K562 (cell line): ENCODE results near the gene AP1M2. TPM values are rescaled to one million over a fixed set of nuclear protein-coding genes. Genes with fewer than 3 reads are reported as not detected.
A peak's percentile ranks its signal among the peaks of the same experiment; 100 is the strongest.

Experiments
- ATAC-seq: fragments of 200-7000 bp; cut with Tn5 transposase; 3 replicates; pipeline ENCODE4 v1.9.1; 2020; ENCODE audit warnings: moderate library complexity
- BruUV-seq: library from RNA; stranded (reverse); fragments of 400-500 nt; replicated peaks from 2 replicates; lab custom pipeline; 2021; lab: Mats Ljungman, UMichigan
- CTCF ChIA-PET: fragments of 300-600 bp; formaldehyde crosslinking; extraction: SDS; loops from one replicate; lab custom pipeline; 2021; ENCODE audit warnings: low intra/inter-chr PET ratio; lab: Yijun Ruan, JAX
- POLR2A ChIA-PET: fragments of 300-600, 350-650 bp; sonication (Branson Sonifier 250); formaldehyde crosslinking; extraction: SDS; loops from one replicate; lab custom pipeline; 2021; ENCODE audit warnings: antibody characterized with exemption, inconsistent platforms; lab: Yijun Ruan, JAX
- DNase-seq, 4 experiments: peaks; one replicate each; pipeline versions ENCODE4 v3.0.0 to v3.0.0-alpha.2; 2011 to 2018; ENCODE audit warnings: low spot score in 3 of 4, mixed read lengths in 3 of 4; ENCODE audit errors: extremely low read depth in 1 of 4
- FAIRE-seq: peaks from 2 replicates; lab custom pipeline; 2011; peaks lifted over from hg19 to GRCh38; lab: Jason Lieb, UNC
- H2AFZ ChIP-seq: 2 replicates; pipeline ENCODE4 v1.6.0; 2011; ENCODE audit warnings: low read depth, low read length, control low read depth, inconsistent platforms
- H3K27ac ChIP-seq: fragments of 200-600 bp; 3 replicates; pipeline ENCODE4 v1.8.0; 2011; ENCODE audit warnings: low read depth, mild to moderate bottlenecking, control low read depth, inconsistent platforms, low read length, moderate library complexity, mixed read lengths; ENCODE audit errors: extremely low read depth
- H3K27me3 ChIP-seq, 2 experiments: fragments of 300-600 bp in 1 of 2; 2 replicates in 1 of 2; 3 replicates in 1 of 2; pipeline versions ENCODE4 v1.6.0 to v1.8.0; 2011; ENCODE audit warnings: inconsistent platforms in 2 of 2, low read length in 2 of 2, mild to moderate bottlenecking in 1 of 2, mixed read lengths in 1 of 2, moderate library complexity in 1 of 2; ENCODE audit not compliant: control insufficient read depth in 2 of 2, insufficient read depth in 2 of 2
- H3K36me3 ChIP-seq: fragments of 300-600 bp; 3 replicates; pipeline ENCODE4 v1.8.0; 2011; ENCODE audit warnings: mild to moderate bottlenecking, low read length, inconsistent platforms; ENCODE audit not compliant: control insufficient read depth, insufficient read depth
- H3K4me1 ChIP-seq, 2 experiments: fragments of 200-600 bp in 1 of 2; replicated peaks in 1 of 2; 2 replicates in 1 of 2; 3 replicates in 1 of 2; pipeline versions ENCODE4 v1.5.1 to v1.8.0; 2011; ENCODE audit warnings: inconsistent platforms in 2 of 2, low read length in 2 of 2, mild to moderate bottlenecking in 1 of 2, mixed read lengths in 1 of 2, moderate library complexity in 1 of 2; ENCODE audit not compliant: control insufficient read depth in 2 of 2, insufficient read depth in 2 of 2
- H3K4me2 ChIP-seq: 2 replicates; pipeline ENCODE4 v1.6.1; 2011; ENCODE audit warnings: low read length, control low read depth, inconsistent platforms, mixed read lengths; ENCODE audit not compliant: insufficient read depth
- H3K4me3 ChIP-seq: fragments of 200-600 bp; sonication (generic), shearing (Covaris generic); 2 replicates; pipeline ENCODE4 v1.5.1; 2016; ENCODE audit warnings: control low read depth, inconsistent platforms
- H3K79me2 ChIP-seq: fragments of 200-600 bp; 3 replicates; pipeline ENCODE4 v1.8.0; 2011; ENCODE audit warnings: low read length, inconsistent platforms; ENCODE audit not compliant: control insufficient read depth, insufficient read depth
- H3K9ac ChIP-seq, 2 experiments: 2 replicates each; pipeline versions ENCODE4 v1.6.0 to v1.6.1; 2011; ENCODE audit warnings: low read depth in 2 of 2, low read length in 2 of 2, control low read depth in 1 of 2, inconsistent platforms in 1 of 2, mild to moderate bottlenecking in 1 of 2, mixed read lengths in 1 of 2; ENCODE audit not compliant: insufficient read depth in 1 of 2
- H3K9me1 ChIP-seq: one replicate; pipeline ENCODE4 v1.6.0; 2011; ENCODE audit warnings: inconsistent platforms, mild to moderate bottlenecking, low read length, moderate library complexity; ENCODE audit not compliant: control insufficient read depth, insufficient read depth
- H3K9me3 ChIP-seq: replicated peaks from 2 replicates; pipeline ENCODE4 v1.5.1; 2011; ENCODE audit warnings: low read depth, low read length, inconsistent platforms; ENCODE audit not compliant: control insufficient read depth, insufficient read depth
- H4K20me1 ChIP-seq: replicated peaks from 2 replicates; pipeline ENCODE4 v1.6.1; 2011; ENCODE audit warnings: low read length, inconsistent platforms, mixed read lengths; ENCODE audit not compliant: control insufficient read depth, insufficient read depth
- HMGN3 ChIP-seq: IDR thresholded peaks from 2 replicates; pipeline ENCODE4 v1.6.1; 2011; ENCODE audit warnings: borderline replicate concordance, low read depth, mild to moderate bottlenecking, mixed read lengths, low read length; ENCODE audit not compliant: insufficient read length; ENCODE audit errors: extremely low read depth
- KLF13 ChIP-seq: fragments of 450-650 bp; IDR thresholded peaks from 2 replicates; pipeline ENCODE4 v1.6.1; 2016; ENCODE audit warnings: missing genetic modification characterization, low read depth, mild to moderate bottlenecking, missing compliant biosample characterization, moderate library complexity, borderline replicate concordance
- MED1 ChIP-seq: sonication (generic); formaldehyde crosslinking; IDR thresholded peaks from 2 replicates; pipeline ENCODE4 v1.8.1; 2023; ENCODE audit warnings: missing genetic modification reagents, borderline replicate concordance
- NBN ChIP-seq: fragments of 450-650 bp; IDR thresholded peaks from 2 replicates; pipeline ENCODE4 v1.6.1; 2016; ENCODE audit warnings: low read depth, mild to moderate bottlenecking
- PTTG1 ChIP-seq: fragments of 450-650 bp; IDR thresholded peaks from 2 replicates; pipeline ENCODE4 v1.6.1; 2016; ENCODE audit warnings: low read depth, mild to moderate bottlenecking, missing genetic modification characterization, missing compliant biosample characterization
- TAF15 ChIP-seq: fragments of 200-400 bp; formaldehyde crosslinking; IDR thresholded peaks from 2 replicates; pipeline ENCODE4 v1.6.1; 2017; ENCODE audit warnings: mild to moderate bottlenecking, low read depth, low read length, moderate library complexity
- YY1 ChIP-seq, 3 experiments: IDR thresholded peaks; 2 replicates each; pipeline ENCODE4 v1.6.1; 2011; ENCODE audit warnings: low read length in 2 of 3, mild to moderate bottlenecking in 2 of 3, moderate library complexity in 2 of 3, borderline replicate concordance in 1 of 3, control low read depth in 1 of 3, low read depth in 1 of 3; ENCODE audit not compliant: insufficient read depth in 3 of 3, insufficient replicate concordance in 2 of 3, control insufficient read depth in 1 of 3, insufficient read length in 1 of 3; ENCODE audit errors: extremely low read depth in 1 of 3
- ZC3H11A ChIP-seq: IDR thresholded peaks from 2 replicates; pipeline ENCODE4 v1.6.1; 2012; ENCODE audit warnings: low read depth, low read length, improper control_type of control experiment
- ZNF124 ChIP-seq: sonication (generic); formaldehyde crosslinking; IDR thresholded peaks from 2 replicates; pipeline ENCODE4 v1.8.1; 2022; ENCODE audit warnings: missing genetic modification reagents
- ZZZ3 ChIP-seq: fragments of 450-650 bp; IDR thresholded peaks from 2 replicates; pipeline ENCODE4 v1.6.1; 2016; ENCODE audit warnings: antibody characterized with exemption, mild to moderate bottlenecking, moderate library complexity
- WGBS: fragments of 100-300 bp; shearing (Covaris generic); methylation state at CpG from one replicate; pipeline ENCODE4 v1.1.6; 2016; ENCODE audit warnings: low coverage, mixed read lengths; ENCODE audit not compliant: insufficient coverage; ENCODE audit errors: missing lambda C conversion rate; 5-methylcytosine and 5-hydroxymethylcytosine counted together
- in situ Hi-C: fragments of 300-500 bp; cut with MboI; formaldehyde crosslinking; loops from 4 replicates; pipeline ENCODE4 v1.15.0; 2018; ENCODE audit warnings: inconsistent platforms, mixed read lengths
- intact Hi-C: fragments of 100-400 bp; cut with micrococcal nuclease; formaldehyde crosslinking; loops from 2 replicates; pipeline ENCODE4 v1.14.2; 2022
- polyA plus RNA-seq, 8 experiments: library from polyadenylated mRNA; depleted of rRNA in 4 of 8; stranded (reverse) in 5 of 8; unstranded in 3 of 8; fragments of >200 nt; fragmentation: Nextera tagmentation in 2 of 8; fragmentation: Illumina TruSeq in 1 of 8; extraction: Ambion mirVana in 2 of 8; extraction: Trizol in 1 of 8; gene quantifications; 2 replicates each; pipeline versions ENCODE4 v1.2.1 to v1.2.3, GENCODE V29; 2011 to 2014; ENCODE audit warnings: inconsistent platforms in 1 of 8, missing spikeins in 1 of 8
- total RNA-seq, 7 experiments: library from RNA; depleted of rRNA in 6 of 7; stranded (reverse); fragments of >200 nt in 6 of 7; fragmentation: Illumina TruSeq in 2 of 7; extraction: Trizol in 2 of 7; gene quantifications; 2 replicates each; pipeline versions ENCODE4 v1.2.1 to v1.2.3, GENCODE V29; 2011 to 2021; ENCODE audit warnings: low replicate concordance in 1 of 7
- TF ChIP-seq, protein P1 (sequence below): sonication (generic); formaldehyde crosslinking; IDR thresholded peaks from 2 replicates; pipeline ENCODE4 v1.8.1; 2023; ENCODE audit warnings: mild to moderate bottlenecking, missing genetic modification reagents
- TF ChIP-seq, protein P2 (sequence below): sonication (generic); formaldehyde crosslinking; IDR thresholded peaks from 2 replicates; pipeline ENCODE4 v1.8.1; 2023; ENCODE audit warnings: mild to moderate bottlenecking, missing genetic modification reagents
- TF ChIP-seq, protein P3 (sequence below): fragments of 250-450 bp; sonication (Bioruptor Pico); IDR thresholded peaks from 2 replicates; pipeline ENCODE4 v1.5.0; 2020; ENCODE audit warnings: mild to moderate bottlenecking, borderline replicate concordance

AP1M2 gene
- total and polyA plus RNA-seq, 9 of the 15 experiments (the other 6 are each of a cell fraction or from before 2014, with no cell fraction given): 0.33 to 1.4 (median 0.89) TPM; not detected in 1

DNA sequence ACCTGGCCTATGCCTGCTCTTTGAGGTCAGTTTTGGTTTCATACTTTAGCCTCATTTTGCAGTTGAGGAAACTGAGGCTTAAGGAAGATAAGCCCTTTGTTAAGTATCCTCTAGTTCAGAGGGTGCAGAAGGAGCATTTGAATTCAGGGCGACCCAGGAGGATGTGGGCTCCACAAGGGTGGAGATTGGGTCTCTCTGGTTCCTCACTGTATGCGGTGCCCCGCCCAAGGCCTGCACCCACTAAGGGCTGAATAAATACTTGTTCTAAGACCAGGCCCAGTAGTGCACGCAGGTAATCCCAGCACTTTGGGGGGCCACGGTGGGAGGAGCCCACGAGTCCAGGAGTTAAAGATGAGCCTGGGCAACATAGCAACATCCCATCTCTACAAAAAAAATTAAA, 37.5 kb upstream of the AP1M2 start:
- FAIRE-seq: no peak
- peak in 1 of 4 experiments; percentile 5 for DNase-seq
- CTCF ChIA-PET: no interaction called here
- no peak overlapping the region for H3K27ac ChIP-seq
- peaks cover 3% of the 10 kb centered on the region for H3K9me1 ChIP-seq
- in situ Hi-C loops: no loop called here
- no peaks in the 10 kb centered on the region for H4K20me1 ChIP-seq
- H2AFZ ChIP-seq: no peak overlapping the region
- H3K4me3 ChIP-seq: no peak overlapping the region
- no peak overlapping the region for H3K4me2 ChIP-seq
- no TSS peak for BruUV-seq
- intact Hi-C loops: no loop called here
- peaks cover 8% of the 10 kb centered on the region; the same call in 2 of the 3 replicates for H3K36me3 ChIP-seq
- POLR2A ChIA-PET: interaction anchor here (0.7 kb wide), 1 partner anchor 31 kb away, joined by 3 read pairs; no protein-coding TSS in a partner anchor
- ATAC-seq: no peak
- 73% methylated on average over 6 of the region's 6 CpGs for WGBS
- H3K4me1 ChIP-seq: peaks cover 6 to 20% of the 10 kb centered on the region in 2 experiments; a peak in 4 of 5 replicates
- H3K9ac ChIP-seq: no peak overlapping the region
- H3K79me2 ChIP-seq: no peaks in the 10 kb centered on the region
- H3K27me3 ChIP-seq: no peaks in the 10 kb centered on the region
- no peaks in the 10 kb centered on the region for H3K9me3 ChIP-seq
- no peak for TF ChIP-seq ZC3H11A
- TF ChIP-seq, protein P1, sequence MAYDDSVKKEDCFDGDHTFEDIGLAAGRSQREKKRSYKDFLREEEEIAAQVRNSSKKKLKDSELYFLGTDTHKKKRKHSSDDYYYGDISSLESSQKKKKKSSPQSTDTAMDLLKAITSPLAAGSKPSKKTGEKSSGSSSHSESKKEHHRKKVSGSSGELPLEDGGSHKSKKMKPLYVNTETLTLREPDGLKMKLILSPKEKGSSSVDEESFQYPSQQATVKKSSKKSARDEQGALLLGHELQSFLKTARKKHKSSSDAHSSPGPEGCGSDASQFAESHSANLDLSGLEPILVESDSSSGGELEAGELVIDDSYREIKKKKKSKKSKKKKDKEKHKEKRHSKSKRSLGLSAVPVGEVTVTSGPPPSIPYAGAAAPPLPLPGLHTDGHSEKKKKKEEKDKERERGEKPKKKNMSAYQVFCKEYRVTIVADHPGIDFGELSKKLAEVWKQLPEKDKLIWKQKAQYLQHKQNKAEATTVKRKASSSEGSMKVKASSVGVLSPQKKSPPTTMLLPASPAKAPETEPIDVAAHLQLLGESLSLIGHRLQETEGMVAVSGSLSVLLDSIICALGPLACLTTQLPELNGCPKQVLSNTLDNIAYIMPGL (CRISPR knock-in tag): no peak
- TF ChIP-seq TAF15: no peak
- no peak for TF ChIP-seq YY1 (IDR thresholded peaks at IDR 0.05; ENCODE audit: borderline replicate concordance in 1 of 3, control insufficient read depth in 1 of 3, extremely low read depth in 1 of 3, insufficient read depth in 3 of 3, insufficient read length in 1 of 3, insufficient replicate concordance in 2 of 3, low read depth in 1 of 3, low read length in 2 of 3)
- no peak for TF ChIP-seq MED1 (CRISPR knock-in tag)
- TF ChIP-seq, protein P2, sequence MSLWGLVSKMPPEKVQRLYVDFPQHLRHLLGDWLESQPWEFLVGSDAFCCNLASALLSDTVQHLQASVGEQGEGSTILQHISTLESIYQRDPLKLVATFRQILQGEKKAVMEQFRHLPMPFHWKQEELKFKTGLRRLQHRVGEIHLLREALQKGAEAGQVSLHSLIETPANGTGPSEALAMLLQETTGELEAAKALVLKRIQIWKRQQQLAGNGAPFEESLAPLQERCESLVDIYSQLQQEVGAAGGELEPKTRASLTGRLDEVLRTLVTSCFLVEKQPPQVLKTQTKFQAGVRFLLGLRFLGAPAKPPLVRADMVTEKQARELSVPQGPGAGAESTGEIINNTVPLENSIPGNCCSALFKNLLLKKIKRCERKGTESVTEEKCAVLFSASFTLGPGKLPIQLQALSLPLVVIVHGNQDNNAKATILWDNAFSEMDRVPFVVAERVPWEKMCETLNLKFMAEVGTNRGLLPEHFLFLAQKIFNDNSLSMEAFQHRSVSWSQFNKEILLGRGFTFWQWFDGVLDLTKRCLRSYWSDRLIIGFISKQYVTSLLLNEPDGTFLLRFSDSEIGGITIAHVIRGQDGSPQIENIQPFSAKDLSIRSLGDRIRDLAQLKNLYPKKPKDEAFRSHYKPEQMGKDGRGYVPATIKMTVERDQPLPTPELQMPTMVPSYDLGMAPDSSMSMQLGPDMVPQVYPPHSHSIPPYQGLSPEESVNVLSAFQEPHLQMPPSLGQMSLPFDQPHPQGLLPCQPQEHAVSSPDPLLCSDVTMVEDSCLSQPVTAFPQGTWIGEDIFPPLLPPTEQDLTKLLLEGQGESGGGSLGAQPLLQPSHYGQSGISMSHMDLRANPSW: no peak
- no peak for TF ChIP-seq HMGN3
- no peak for TF ChIP-seq PTTG1 (tag)
- no peak for TF ChIP-seq NBN
- no peak for TF ChIP-seq KLF13 (tag)
- TF ChIP-seq ZNF124: no peak
- TF ChIP-seq ZZZ3: no peak
- TF ChIP-seq, protein P3, sequence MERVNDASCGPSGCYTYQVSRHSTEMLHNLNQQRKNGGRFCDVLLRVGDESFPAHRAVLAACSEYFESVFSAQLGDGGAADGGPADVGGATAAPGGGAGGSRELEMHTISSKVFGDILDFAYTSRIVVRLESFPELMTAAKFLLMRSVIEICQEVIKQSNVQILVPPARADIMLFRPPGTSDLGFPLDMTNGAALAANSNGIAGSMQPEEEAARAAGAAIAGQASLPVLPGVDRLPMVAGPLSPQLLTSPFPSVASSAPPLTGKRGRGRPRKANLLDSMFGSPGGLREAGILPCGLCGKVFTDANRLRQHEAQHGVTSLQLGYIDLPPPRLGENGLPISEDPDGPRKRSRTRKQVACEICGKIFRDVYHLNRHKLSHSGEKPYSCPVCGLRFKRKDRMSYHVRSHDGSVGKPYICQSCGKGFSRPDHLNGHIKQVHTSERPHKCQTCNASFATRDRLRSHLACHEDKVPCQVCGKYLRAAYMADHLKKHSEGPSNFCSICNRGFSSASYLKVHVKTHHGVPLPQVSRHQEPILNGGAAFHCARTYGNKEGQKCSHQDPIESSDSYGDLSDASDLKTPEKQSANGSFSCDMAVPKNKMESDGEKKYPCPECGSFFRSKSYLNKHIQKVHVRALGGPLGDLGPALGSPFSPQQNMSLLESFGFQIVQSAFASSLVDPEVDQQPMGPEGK (CRISPR knock-in tag): no peak
